K562 (cell line): Measurements from ENCODE around the gene SRRD. TPM values are rescaled to one million over a fixed set of nuclear protein-coding genes. Genes with fewer than 3 reads are reported as not detected.

ENCODE experiments used
- CBX1 ChIP-seq: sonication (generic); IDR thresholded peaks from 2 replicates; pipeline ENCODE4 v1.6.1; 2016; ENCODE audit warnings: antibody characterized with exemption, low read depth, mild to moderate bottlenecking
- EGR1 ChIP-seq: fragments of 450-650 bp; conservative IDR thresholded peaks from 2 replicates; pipeline ENCODE4 v1.6.1; 2017; ENCODE audit warnings: mild to moderate bottlenecking
- ELF2 ChIP-seq: fragments of 250-450 bp; sonication (Bioruptor Pico); IDR thresholded peaks from 2 replicates; pipeline ENCODE4 v1.5.0; 2021; ENCODE audit warnings: mild to moderate bottlenecking
- ETV5 ChIP-seq: sonication (generic); formaldehyde crosslinking; IDR thresholded peaks from 2 replicates; pipeline ENCODE4 v1.4.0; 2020; ENCODE audit warnings: low read depth, mild to moderate bottlenecking, missing genetic modification reagents
- HES1 ChIP-seq: fragments of 450-650 bp; IDR thresholded peaks from 2 replicates; pipeline ENCODE4 v1.6.1; 2016; ENCODE audit warnings: low read depth, mild to moderate bottlenecking, moderate library complexity
- MED1 ChIP-seq: sonication (generic); formaldehyde crosslinking; IDR thresholded peaks from 2 replicates; pipeline ENCODE4 v1.8.1; 2023; ENCODE audit warnings: missing genetic modification reagents, borderline replicate concordance
- PML ChIP-seq: IDR thresholded peaks from 2 replicates; pipeline ENCODE4 v1.6.1; 2012; ENCODE audit warnings: low read length, inconsistent platforms
- RBBP5 ChIP-seq: fragments of 200-600 bp; sonication (generic); IDR thresholded peaks from 2 replicates; pipeline ENCODE4 v1.6.1; 2012; ENCODE audit warnings: borderline replicate concordance, mild to moderate bottlenecking, low read length, control low read depth, inconsistent platforms; ENCODE audit not compliant: insufficient read depth, poor library complexity, severe bottlenecking
- RBFOX2 ChIP-seq: fragments of 200-400 bp; formaldehyde crosslinking; IDR thresholded peaks from 2 replicates; pipeline ENCODE4 v1.6.1; 2017; ENCODE audit warnings: low read depth, mild to moderate bottlenecking, low read length, moderate library complexity
- RBM34 ChIP-seq: fragments of 200-400 bp; formaldehyde crosslinking; IDR thresholded peaks from 2 replicates; pipeline ENCODE4 v1.6.1; 2018; ENCODE audit warnings: low read length, borderline replicate concordance; ENCODE audit not compliant: insufficient read depth
- SIX5 ChIP-seq, 2 experiments: IDR thresholded peaks; 2 replicates each; pipeline ENCODE4 v1.6.1; 2011; ENCODE audit warnings: low read length in 2 of 2, borderline replicate concordance in 1 of 2, low read depth in 1 of 2, mild to moderate bottlenecking in 1 of 2, moderate library complexity in 1 of 2; ENCODE audit not compliant: insufficient read depth in 1 of 2
- SMAD3 ChIP-seq: fragments of 450-650 bp; formaldehyde crosslinking; conservative IDR thresholded peaks from 2 replicates; pipeline ENCODE4 v1.4.0; 2020; ENCODE audit warnings: mild to moderate bottlenecking
- SOX6 ChIP-seq: fragments of 450-650 bp; IDR thresholded peaks from 2 replicates; pipeline ENCODE4 v1.6.1; 2014; ENCODE audit warnings: mild to moderate bottlenecking
- TCF7 ChIP-seq: sonication (generic); IDR thresholded peaks from 2 replicates; pipeline ENCODE4 v1.6.1; 2016; ENCODE audit warnings: antibody characterized with exemption, borderline replicate concordance
- XRCC4 ChIP-seq: IDR thresholded peaks from one replicate; pipeline ENCODE4 v1.6.1; 2011; ENCODE audit not compliant: insufficient read depth, insufficient read length; ENCODE audit errors: extremely low read depth
- XRCC5 ChIP-seq: fragments of 200-400 bp; formaldehyde crosslinking; IDR thresholded peaks from 2 replicates; pipeline ENCODE4 v1.6.1; 2017; ENCODE audit warnings: low read depth, mild to moderate bottlenecking, low read length
- YY1 ChIP-seq, 3 experiments: IDR thresholded peaks; 2 replicates each; pipeline ENCODE4 v1.6.1; 2011; ENCODE audit warnings: low read length in 2 of 3, mild to moderate bottlenecking in 2 of 3, moderate library complexity in 2 of 3, borderline replicate concordance in 1 of 3, control low read depth in 1 of 3, low read depth in 1 of 3; ENCODE audit not compliant: insufficient read depth in 3 of 3, insufficient replicate concordance in 2 of 3, control insufficient read depth in 1 of 3, insufficient read length in 1 of 3; ENCODE audit errors: extremely low read depth in 1 of 3
- ZBTB11 ChIP-seq, 3 experiments: fragments of 200-800 bp in 1 of 3; fragments of 250-450 bp in 1 of 3; fragments of 450-650 bp in 1 of 3; sonication (Bioruptor Pico) in 1 of 3; sonication (Bioruptor generic) in 1 of 3; formaldehyde crosslinking in 1 of 3; IDR thresholded peaks; 2 replicates each; pipeline versions ENCODE4 v1.6.1 to v1.8.0; 2016 to 2022; ENCODE audit warnings: mild to moderate bottlenecking in 2 of 3, missing genetic modification characterization in 2 of 3, missing compliant biosample characterization in 1 of 3, moderate library complexity in 1 of 3
- ZNF347 ChIP-seq: fragments of 450-650 bp; formaldehyde crosslinking; IDR thresholded peaks from 2 replicates; pipeline ENCODE4 v1.4.0; 2020; ENCODE audit warnings: low read depth, mild to moderate bottlenecking, moderate library complexity
- ZNF507 ChIP-seq: conservative IDR thresholded peaks from 2 replicates; pipeline ENCODE4 v1.6.1; 2017; ENCODE audit warnings: missing genetic modification characterization, missing compliant biosample characterization
- polyA plus RNA-seq, 8 experiments: library from polyadenylated mRNA; depleted of rRNA in 4 of 8; stranded (reverse) in 5 of 8; unstranded in 3 of 8; fragments of >200 nt; fragmentation: Nextera tagmentation in 2 of 8; fragmentation: Illumina TruSeq in 1 of 8; extraction: Ambion mirVana in 2 of 8; extraction: Trizol in 1 of 8; gene quantifications; 2 replicates each; pipeline versions ENCODE4 v1.2.1 to v1.2.3, GENCODE V29; 2011 to 2014; ENCODE audit warnings: inconsistent platforms in 1 of 8, missing spikeins in 1 of 8
- total RNA-seq, 7 experiments: library from RNA; depleted of rRNA in 6 of 7; stranded (reverse); fragments of >200 nt in 6 of 7; fragmentation: Illumina TruSeq in 2 of 7; extraction: Trizol in 2 of 7; gene quantifications; 2 replicates each; pipeline versions ENCODE4 v1.2.1 to v1.2.3, GENCODE V29; 2011 to 2021; ENCODE audit warnings: low replicate concordance in 1 of 7
- TF ChIP-seq, protein P1 (sequence below): sonication (generic); formaldehyde crosslinking; IDR thresholded peaks from 2 replicates; pipeline ENCODE4 v1.4.0; 2020; ENCODE audit warnings: mild to moderate bottlenecking, missing genetic modification reagents

The SRRD gene
- total and polyA plus RNA-seq, 9 of the 15 experiments (the other 6 are each of a cell fraction or from before 2014, with no cell fraction given) = 4.9 to 59.4 (median 34.4) TPM

- TF ChIP-seq, protein P1, sequence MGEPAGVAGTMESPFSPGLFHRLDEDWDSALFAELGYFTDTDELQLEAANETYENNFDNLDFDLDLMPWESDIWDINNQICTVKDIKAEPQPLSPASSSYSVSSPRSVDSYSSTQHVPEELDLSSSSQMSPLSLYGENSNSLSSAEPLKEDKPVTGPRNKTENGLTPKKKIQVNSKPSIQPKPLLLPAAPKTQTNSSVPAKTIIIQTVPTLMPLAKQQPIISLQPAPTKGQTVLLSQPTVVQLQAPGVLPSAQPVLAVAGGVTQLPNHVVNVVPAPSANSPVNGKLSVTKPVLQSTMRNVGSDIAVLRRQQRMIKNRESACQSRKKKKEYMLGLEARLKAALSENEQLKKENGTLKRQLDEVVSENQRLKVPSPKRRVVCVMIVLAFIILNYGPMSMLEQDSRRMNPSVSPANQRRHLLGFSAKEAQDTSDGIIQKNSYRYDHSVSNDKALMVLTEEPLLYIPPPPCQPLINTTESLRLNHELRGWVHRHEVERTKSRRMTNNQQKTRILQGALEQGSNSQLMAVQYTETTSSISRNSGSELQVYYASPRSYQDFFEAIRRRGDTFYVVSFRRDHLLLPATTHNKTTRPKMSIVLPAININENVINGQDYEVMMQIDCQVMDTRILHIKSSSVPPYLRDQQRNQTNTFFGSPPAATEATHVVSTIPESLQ (CRISPR knock-in tag) = 0 out of 2 replicates have a peak, but pooled peaks have one; percentile 51
- TF ChIP-seq TCF7 = no peak
- TF ChIP-seq ELF2 (CRISPR knock-in tag) = peak; percentile 62; the same call in 1 of the 2 replicates
- 0 out of 2 replicates have a peak, but pooled peaks have one; percentile 19 for TF ChIP-seq EGR1
- no peak for TF ChIP-seq RBM34
- peak in 2 of 3 experiments; percentile 69 to 88 for TF ChIP-seq YY1 (IDR thresholded peaks at IDR 0.05; ENCODE audit: borderline replicate concordance in 1 of 3, control insufficient read depth in 1 of 3, extremely low read depth in 1 of 3, insufficient read depth in 3 of 3, insufficient read length in 1 of 3, insufficient replicate concordance in 2 of 3, low read depth in 1 of 3, low read length in 2 of 3)
- no peak for TF ChIP-seq MED1
- TF ChIP-seq CBX1 = no peak
- 0 out of 4 replicates have a peak, but pooled peaks of 1 of the 2 experiments have one; percentile 11 for TF ChIP-seq SIX5 (IDR thresholded peaks at IDR 0.05; ENCODE audit: borderline replicate concordance in 1 of 2, insufficient read depth in 1 of 2, low read depth in 1 of 2, low read length in 2 of 2)
- no peak for TF ChIP-seq XRCC5
- TF ChIP-seq RBBP5 = peak; percentile 72
- TF ChIP-seq SOX6 = peak; percentile 35; the same call in 1 of the 2 replicates
- TF ChIP-seq ETV5 (CRISPR knock-in tag) = peak; percentile 84
- no peak for TF ChIP-seq HES1
- TF ChIP-seq SMAD3 (CRISPR knock-in tag) = no peak
- TF ChIP-seq RBFOX2 = peak; percentile 86
- no peak for TF ChIP-seq ZNF507 (tag)
- no peak for TF ChIP-seq ZNF347
- no peak for TF ChIP-seq XRCC4
- TF ChIP-seq ZBTB11 (CRISPR knock-in tag; IDR thresholded peaks at IDR 0.05) = peak in 2 of 3 experiments; percentile 80 to 95; a peak in 4 of 6 replicates
- peak; percentile 23; the same call in 1 of the 2 replicates for TF ChIP-seq PML
These were observed 28.6 kb downstream of the SRRD start, which contains the start of gene TFIP11 (continued) for GRCh38 chr22:26512149-26512793.
